KMS-11 (cell line): ENCODE results near the gene ZNF205.

ENCODE experiments used
- H2AFZ ChIP-seq: fragments of 200-600 bp; sonication (generic); 2 replicates; pipeline ENCODE4 v1.6.1; 2016; ENCODE audit warnings: antibody characterized with exemption, mixed run types, low read depth
- H3K27ac ChIP-seq: fragments of 200-600 bp; sonication (generic); 2 replicates; pipeline ENCODE4 v1.6.1; 2016; ENCODE audit warnings: mild to moderate bottlenecking, mixed run types
- H3K27me3 ChIP-seq: fragments of 200-600 bp; sonication (generic); 2 replicates; pipeline ENCODE4 v1.6.1; 2017; ENCODE audit warnings: mild to moderate bottlenecking, low read depth, mixed run types, moderate library complexity; ENCODE audit not compliant: insufficient read depth
- H3K36me3 ChIP-seq: fragments of 200-600 bp; sonication (generic); 2 replicates; pipeline ENCODE4 v1.6.1; 2017; ENCODE audit warnings: mild to moderate bottlenecking, mixed run types; ENCODE audit not compliant: insufficient read depth
- H3K4me1 ChIP-seq: fragments of 200-600 bp; sonication (generic); 2 replicates; pipeline ENCODE4 v1.6.1; 2016; ENCODE audit warnings: mild to moderate bottlenecking, low read depth, mixed run types; ENCODE audit not compliant: poor library complexity, severe bottlenecking
- H3K4me2 ChIP-seq: fragments of 200-600 bp; sonication (generic); 2 replicates; pipeline ENCODE4 v1.7.0; 2016; ENCODE audit warnings: mild to moderate bottlenecking, mixed run types
- H3K4me3 ChIP-seq: fragments of 200-600 bp; sonication (generic); IDR thresholded peaks from 2 replicates; pipeline ENCODE4 v1.6.1; 2017; ENCODE audit warnings: low read depth, low read length, mixed read lengths; ENCODE audit not compliant: insufficient read depth
- H3K79me2 ChIP-seq: fragments of 200-600 bp; sonication (generic); 2 replicates; pipeline ENCODE4 v1.6.1; 2016; ENCODE audit warnings: low read depth, mixed run types; ENCODE audit not compliant: insufficient read depth
- H3K9ac ChIP-seq: fragments of 200-600 bp; sonication (generic); 2 replicates; pipeline ENCODE4 v1.6.1; 2016; ENCODE audit warnings: mild to moderate bottlenecking, mixed run types
- H4K20me1 ChIP-seq: fragments of 200-600 bp; sonication (generic); 2 replicates; pipeline ENCODE4 v1.6.1; 2016; ENCODE audit warnings: mild to moderate bottlenecking, mixed run types; ENCODE audit not compliant: insufficient read depth
- TF ChIP-seq, protein P1 (sequence below): fragments of 200-600 bp; sonication (generic); conservative IDR thresholded peaks from 2 replicates; pipeline ENCODE4 v1.6.1; 2017; ENCODE audit warnings: low read depth, mild to moderate bottlenecking, antibody characterized with exemption, low read length, moderate library complexity, mixed read lengths

The ZNF205 gene

DNA sequence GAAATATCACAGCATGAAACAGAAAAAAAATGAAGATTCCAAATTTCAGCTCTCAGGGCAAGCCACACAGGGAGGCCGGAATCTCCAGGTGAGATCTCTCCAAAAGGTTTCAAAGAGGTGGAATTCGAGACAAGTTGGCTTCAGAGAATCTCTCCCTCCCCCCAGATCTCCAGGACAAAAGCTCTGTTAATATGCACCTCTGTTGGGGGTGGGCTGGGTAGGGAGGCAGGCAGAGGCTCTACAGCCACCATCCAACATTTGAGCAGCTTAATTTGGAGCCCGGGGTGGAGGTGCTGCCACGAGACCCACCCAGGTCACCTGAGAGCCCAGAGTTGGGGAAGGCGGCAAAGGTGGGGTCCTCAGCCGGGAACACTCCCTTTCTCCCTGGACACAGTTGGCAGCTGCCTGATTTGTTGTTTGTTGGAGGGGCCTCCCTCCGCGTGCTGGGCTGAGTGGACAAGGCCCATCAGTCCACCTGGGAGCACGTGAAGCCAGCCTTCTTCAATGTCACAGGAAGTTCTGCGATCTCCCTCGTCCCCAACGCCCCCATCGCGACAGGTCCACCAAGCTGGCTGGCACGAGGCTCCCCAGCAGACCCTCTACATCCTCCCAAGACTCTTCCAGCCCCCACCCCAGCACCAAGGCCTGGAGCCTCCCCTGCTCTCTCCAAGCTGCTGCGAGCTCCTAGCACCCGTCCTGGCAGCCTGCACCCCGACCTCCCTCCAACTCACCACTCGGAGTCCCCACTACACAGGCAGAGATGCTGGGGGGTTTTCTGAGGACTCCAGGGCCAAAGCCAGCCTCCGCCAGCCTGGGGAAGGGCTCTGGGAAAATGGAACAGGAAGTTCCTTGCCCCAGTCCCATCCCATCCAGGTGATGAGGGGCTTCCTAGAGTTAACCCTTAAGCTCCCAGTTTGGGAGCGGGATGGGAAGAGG lies 13.7 kb upstream of the ZNF205 start, which contains the start of gene ZSCAN10:
ZSCAN10 (minus strand) TSS at position 836 of the 936 bp plus-strand sequence. CDS start 6,357 bp downstream, outside the sequence.
- Histone ChIP-seq H3K9ac (no peak within 1 kb of the TSS), H2AFZ (peak within 1 kb of the TSS; percentile 67; the same call in 1 of the 2 replicates), H3K4me2 (peak within 1 kb of the TSS; percentile 54), H3K79me2 (no peaks in the 10 kb centered on the region), H3K27me3 (peaks cover 8% of the 10 kb centered on the region; the same call in 1 of the 2 replicates), H3K27ac (no peak within 1 kb of the TSS), H3K4me3 (no peak within 1 kb of the TSS), H3K36me3 (no peaks in the 10 kb centered on the region), H3K4me1 (peaks cover 16% of the 10 kb centered on the region), H4K20me1 (no peaks in the 10 kb centered on the region)
- TF ChIP-seq, protein P1, sequence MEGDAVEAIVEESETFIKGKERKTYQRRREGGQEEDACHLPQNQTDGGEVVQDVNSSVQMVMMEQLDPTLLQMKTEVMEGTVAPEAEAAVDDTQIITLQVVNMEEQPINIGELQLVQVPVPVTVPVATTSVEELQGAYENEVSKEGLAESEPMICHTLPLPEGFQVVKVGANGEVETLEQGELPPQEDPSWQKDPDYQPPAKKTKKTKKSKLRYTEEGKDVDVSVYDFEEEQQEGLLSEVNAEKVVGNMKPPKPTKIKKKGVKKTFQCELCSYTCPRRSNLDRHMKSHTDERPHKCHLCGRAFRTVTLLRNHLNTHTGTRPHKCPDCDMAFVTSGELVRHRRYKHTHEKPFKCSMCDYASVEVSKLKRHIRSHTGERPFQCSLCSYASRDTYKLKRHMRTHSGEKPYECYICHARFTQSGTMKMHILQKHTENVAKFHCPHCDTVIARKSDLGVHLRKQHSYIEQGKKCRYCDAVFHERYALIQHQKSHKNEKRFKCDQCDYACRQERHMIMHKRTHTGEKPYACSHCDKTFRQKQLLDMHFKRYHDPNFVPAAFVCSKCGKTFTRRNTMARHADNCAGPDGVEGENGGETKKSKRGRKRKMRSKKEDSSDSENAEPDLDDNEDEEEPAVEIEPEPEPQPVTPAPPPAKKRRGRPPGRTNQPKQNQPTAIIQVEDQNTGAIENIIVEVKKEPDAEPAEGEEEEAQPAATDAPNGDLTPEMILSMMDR = no peak

DNA sequence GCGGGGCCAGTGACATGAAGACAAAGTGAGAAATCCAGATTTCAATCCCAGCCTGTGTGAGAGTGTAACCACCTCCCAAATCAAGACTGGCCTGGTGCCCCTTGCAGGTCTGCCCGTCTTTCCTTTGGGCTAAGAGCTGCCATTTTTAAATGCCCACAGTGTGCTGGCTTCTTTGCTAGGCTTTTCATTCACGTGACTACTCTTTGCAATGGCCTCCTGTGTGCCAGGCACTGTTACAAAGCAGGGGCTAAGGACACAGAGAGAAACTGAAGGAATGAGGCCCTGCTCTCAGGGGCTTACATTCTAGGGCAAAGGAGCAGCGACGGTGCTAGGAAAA lies 13.0 kb upstream of the ZNF205 start:
- TF ChIP-seq, protein P1 = no peak
- Histone ChIP-seq H3K4me2 (no peak overlapping the region), H3K27me3 (peaks cover 8% of the 10 kb centered on the region; the same call in 1 of the 2 replicates), H2AFZ (no peak overlapping the region), H3K4me3 (no peak overlapping the region), H4K20me1 (no peaks in the 10 kb centered on the region), H3K79me2 (no peaks in the 10 kb centered on the region), H3K4me1 (peaks cover 16% of the 10 kb centered on the region), H3K36me3 (no peaks in the 10 kb centered on the region), H3K27ac (no peak overlapping the region), H3K9ac (no peak overlapping the region)

DNA sequence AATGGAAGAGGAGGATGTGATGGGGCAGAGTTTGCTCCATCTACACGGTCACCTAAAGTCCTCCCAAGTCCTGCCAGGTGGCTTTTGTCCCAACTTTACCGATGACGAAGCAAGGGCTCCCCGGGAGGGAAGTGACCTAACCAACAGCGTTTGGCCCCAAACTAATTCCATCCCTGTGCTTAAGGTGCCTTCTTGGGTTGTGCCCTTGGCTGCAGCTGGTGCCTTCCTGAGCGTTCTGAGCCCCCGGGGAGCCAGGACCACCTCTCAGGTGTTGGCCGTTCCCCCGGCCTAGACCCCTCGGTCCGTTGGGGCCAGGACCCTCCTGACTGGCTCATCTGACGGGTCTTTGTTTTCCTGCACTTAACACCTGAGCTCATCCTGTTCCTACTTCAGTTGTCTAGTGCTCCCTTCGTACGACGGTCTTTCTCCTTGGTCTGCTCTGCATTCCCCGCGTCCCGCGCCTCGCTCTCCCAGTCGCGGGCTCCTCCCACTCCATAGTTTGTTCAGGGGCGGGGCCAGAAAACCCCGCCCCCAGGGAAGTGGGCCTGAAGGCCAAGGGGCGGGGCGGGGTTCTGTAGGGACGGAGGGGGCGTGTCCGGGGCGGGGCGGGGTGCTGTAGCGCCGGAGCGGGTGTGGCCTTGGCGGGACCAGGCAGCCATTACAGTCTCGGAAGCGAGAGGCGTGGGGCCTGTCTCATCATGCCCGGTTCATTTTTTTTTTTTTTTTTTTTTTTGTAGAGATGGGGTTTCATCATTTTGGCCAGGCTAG lies 12.5 kb upstream of the ZNF205 start:
- Histone ChIP-seq H3K9ac (no peak overlapping the region), H3K79me2 (no peaks in the 10 kb centered on the region), H3K27ac (no peak overlapping the region), H3K4me1 (peaks cover 16% of the 10 kb centered on the region), H3K27me3 (peaks cover 8% of the 10 kb centered on the region; the same call in 1 of the 2 replicates), H2AFZ (peak overlapping the region; percentile 67; the same call in 1 of the 2 replicates), H3K4me3 (no peak overlapping the region), H3K4me2 (peak overlapping the region; percentile 54), H4K20me1 (no peaks in the 10 kb centered on the region), H3K36me3 (no peaks in the 10 kb centered on the region)
- TF ChIP-seq, protein P1 = no peak

DNA sequence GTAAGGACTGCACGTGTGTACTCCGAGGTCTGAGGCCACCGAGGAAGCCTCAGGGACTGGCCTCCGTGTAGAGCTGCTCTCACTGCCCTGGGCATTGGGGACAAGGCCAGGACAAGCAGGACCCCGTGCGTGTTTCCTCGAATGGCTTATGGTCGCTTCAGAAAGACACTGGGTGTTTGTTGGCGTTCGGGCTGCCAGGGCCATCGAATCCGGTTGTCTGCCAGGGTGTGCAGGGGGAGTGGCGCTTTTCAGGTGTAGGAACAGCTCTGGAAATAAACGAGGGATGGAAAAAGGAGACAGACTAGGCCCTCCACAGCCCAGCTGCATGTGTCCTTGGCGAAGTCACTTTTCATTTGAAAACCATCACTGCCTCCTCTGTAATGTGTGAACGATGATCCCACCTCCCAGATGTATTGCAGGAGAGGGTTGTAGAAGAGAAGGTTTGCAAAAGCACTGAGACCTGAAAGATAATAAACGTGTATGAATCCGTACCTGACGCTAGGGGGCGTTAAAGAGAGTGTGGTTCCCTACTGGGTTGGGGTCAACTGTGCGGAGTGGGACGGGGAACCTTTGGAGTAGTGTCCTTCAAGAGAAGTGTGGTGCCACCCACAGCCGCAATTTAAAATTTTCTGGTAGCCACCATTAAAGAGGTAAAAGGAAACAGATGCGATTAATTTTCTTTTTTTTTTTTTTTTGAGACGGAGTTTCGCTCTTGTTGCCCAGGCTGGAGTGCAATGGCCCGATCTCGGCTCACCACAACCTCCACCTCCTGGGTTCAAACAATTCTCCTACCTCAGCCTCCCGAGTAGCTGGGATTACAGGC lies 11.2 kb upstream of the ZNF205 start:
- H3K4me1 ChIP-seq = peaks cover 11% of the 10 kb centered on the region

More for the DNA sequence above, 11.2 kb upstream of the ZNF205 start:
- Histone ChIP-seq H4K20me1 (no peaks in the 10 kb centered on the region), H3K36me3 (no peaks in the 10 kb centered on the region), H3K79me2 (no peaks in the 10 kb centered on the region), H2AFZ (no peak overlapping the region), H3K4me3 (no peak overlapping the region), H3K4me2 (no peak overlapping the region), H3K9ac (no peak overlapping the region), H3K27ac (no peak overlapping the region), H3K27me3 (peaks cover 8% of the 10 kb centered on the region; the same call in 1 of the 2 replicates)
- TF ChIP-seq, protein P1 = peak; percentile 72
